Ovary (tissue), 9 donors: ENCODE data around the gene SKIC8. TPM values are rescaled to one million over a fixed set of nuclear protein-coding genes. Genes with fewer than 3 reads are reported as not detected.

Source experiments
- DNase-seq, 5 donors: peaks; one replicate each; pipeline ENCODE4 v3.0.0-alpha.2; 2019 to 2020
- H3K27ac ChIP-seq, 2 donors: fragments of 200-600 bp; one replicate each; pipeline versions ENCODE4 v1.5.1 to v1.8.0; 2019 to 2022
- H3K27me3 ChIP-seq: fragments of 200-600 bp; one replicate; pipeline ENCODE4 v1.8.0; 2022
- H3K36me3 ChIP-seq: fragments of 200-600 bp; sonication (generic); one replicate; pipeline ENCODE4 v1.5.1; 2019
- H3K4me1 ChIP-seq: one replicate; pipeline ENCODE4 v1.8.1; 2013; ENCODE audit warnings: mild to moderate bottlenecking, moderate library complexity; ENCODE audit not compliant: insufficient read depth
- H3K4me3 ChIP-seq: fragments of 200-600 bp; sonication (generic); one replicate; pipeline ENCODE4 v1.5.1; 2017
- H3K9me3 ChIP-seq, 2 donors: fragments of 200-600 bp in 1 of 2; sonication (generic) in 1 of 2; one replicate each; pipeline versions ENCODE4 v1.5.1 to v1.8.1; 2013 to 2019; ENCODE audit warnings: mild to moderate bottlenecking in 1 of 2, moderate library complexity in 1 of 2
- EP300 ChIP-seq: sonication (generic); formaldehyde crosslinking; IDR thresholded peaks from one replicate; pipeline ENCODE4 v1.6.1; 2017; ENCODE audit warnings: antibody characterized with exemption
- POLR2A ChIP-seq: fragments of 450-650 bp; IDR thresholded peaks from one replicate; pipeline ENCODE4 v1.6.1; 2017; ENCODE audit warnings: antibody characterized with exemption, mild to moderate bottlenecking, moderate library complexity
- WGBS, 3 donors: extraction: QIAGEN DNeasy Blood & Tissue Kit in 1 of 3; methylation state at CpG; one replicate each; pipeline versions ENCODE4 v1.1.5 to v1.1.7; 2013 to 2017; 5-methylcytosine and 5-hydroxymethylcytosine counted together
- intact Hi-C, 4 donors: fragments of 100-400 bp; cut with DNase I; formaldehyde crosslinking; loops; one replicate each; pipeline versions ENCODE4 v1.11.0 to v1.15.1; 2022 to 2023
- polyA plus RNA-seq, 2 donors: library from polyadenylated mRNA; stranded (reverse); fragments of 200-250 nt in 1 of 2; fragments of 350-450 nt in 1 of 2; fragmentation: Illumina TruSeq in 1 of 2; extraction: RNeasy Lipid Tissue Mini Kit (QIAGEN cat#74804) in 1 of 2; gene quantifications; one replicate each; pipeline ENCODE4 v1.2.3, GENCODE V29; 2013 to 2014
- total RNA-seq, 7 donors: library from RNA; depleted of rRNA in 2 of 7; stranded (reverse); fragments of >200 nt in 2 of 7; fragmentation: NEBNext Ultra II Directional in 3 of 7; extraction: Animal tissue kit (Norgen Biotek cat#: 25700) in 3 of 7; gene quantifications; one replicate each; pipeline versions ENCODE4 v1.1.0 to v1.2.4, GENCODE V29; 2016 to 2023
- TF ChIP-seq, protein P1 (sequence below), 3 donors: fragments of 450-650 bp in 2 of 3; fragments of 200-600 bp in 1 of 3; IDR thresholded peaks; one replicate each; pipeline versions ENCODE4 v1.5.1 to v1.8.0; 2016 to 2022; ENCODE audit warnings: antibody characterized with exemption in 3 of 3, mild to moderate bottlenecking in 1 of 3
- donor health status: DM: no; HTN: no; CAD: no; lungs with moderate emphysema.
- donor health status: DM: no; HTN: no; CAD: no.
- donor health status: Bipolar disorder and iron deficiency.
- donor health status: DM: yes; HTN: yes; CAD: no.
- donor health status: DM: no; HTN: no; CAD: no.
- donor health status: DM: yes; HTN: yes; CAD: no.

The SKIC8 gene
- total and polyA plus RNA-seq, 9 donors = 38.1 to 63.5 (median 50.8) TPM

- no peaks in the 10 kb centered on the region for H3K36me3 ChIP-seq
- TF ChIP-seq EP300 (no peak), POLR2A (no peak)
- TF ChIP-seq, protein P1, sequence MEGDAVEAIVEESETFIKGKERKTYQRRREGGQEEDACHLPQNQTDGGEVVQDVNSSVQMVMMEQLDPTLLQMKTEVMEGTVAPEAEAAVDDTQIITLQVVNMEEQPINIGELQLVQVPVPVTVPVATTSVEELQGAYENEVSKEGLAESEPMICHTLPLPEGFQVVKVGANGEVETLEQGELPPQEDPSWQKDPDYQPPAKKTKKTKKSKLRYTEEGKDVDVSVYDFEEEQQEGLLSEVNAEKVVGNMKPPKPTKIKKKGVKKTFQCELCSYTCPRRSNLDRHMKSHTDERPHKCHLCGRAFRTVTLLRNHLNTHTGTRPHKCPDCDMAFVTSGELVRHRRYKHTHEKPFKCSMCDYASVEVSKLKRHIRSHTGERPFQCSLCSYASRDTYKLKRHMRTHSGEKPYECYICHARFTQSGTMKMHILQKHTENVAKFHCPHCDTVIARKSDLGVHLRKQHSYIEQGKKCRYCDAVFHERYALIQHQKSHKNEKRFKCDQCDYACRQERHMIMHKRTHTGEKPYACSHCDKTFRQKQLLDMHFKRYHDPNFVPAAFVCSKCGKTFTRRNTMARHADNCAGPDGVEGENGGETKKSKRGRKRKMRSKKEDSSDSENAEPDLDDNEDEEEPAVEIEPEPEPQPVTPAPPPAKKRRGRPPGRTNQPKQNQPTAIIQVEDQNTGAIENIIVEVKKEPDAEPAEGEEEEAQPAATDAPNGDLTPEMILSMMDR (IDR thresholded peaks at IDR 0.05) = no peak
- no peak overlapping the region for H3K4me3 ChIP-seq
- no peaks in the 10 kb centered on the region for H3K27me3 ChIP-seq
- DNase-seq = no peak
- no peak overlapping the region for H3K27ac ChIP-seq
- 68 to 73% (median 70%) methylated on average over 12 of the region's 12 CpGs for WGBS, 3 donors
- intact Hi-C loops = no loop called here
- H3K9me3 ChIP-seq = no peaks in the 10 kb centered on the region
- H3K4me1 ChIP-seq = no peaks in the 10 kb centered on the region
Observed at GRCh38 chr15:78343276-78344060, 44.1 kb upstream of the SKIC8 start.

GRCh38 chr15:78342021-78342420 lies 42.6 kb upstream of the SKIC8 start:
- no peak for DNase-seq
- WGBS, 3 donors = 26 to 38% (median 30%) methylated on average over 5 of the region's 5 CpGs
- intact Hi-C loops = no loop called here
- H3K9me3 ChIP-seq = no peaks in the 10 kb centered on the region
- TF ChIP-seq POLR2A = no peak
- no peak for TF ChIP-seq EP300
- TF ChIP-seq, protein P1 (IDR thresholded peaks at IDR 0.05) = no peak
- H3K4me1 ChIP-seq = no peaks in the 10 kb centered on the region
- no peaks in the 10 kb centered on the region for H3K27me3 ChIP-seq
- no peak overlapping the region for H3K27ac ChIP-seq
- H3K36me3 ChIP-seq = no peaks in the 10 kb centered on the region
- no peak overlapping the region for H3K4me3 ChIP-seq

DNA sequence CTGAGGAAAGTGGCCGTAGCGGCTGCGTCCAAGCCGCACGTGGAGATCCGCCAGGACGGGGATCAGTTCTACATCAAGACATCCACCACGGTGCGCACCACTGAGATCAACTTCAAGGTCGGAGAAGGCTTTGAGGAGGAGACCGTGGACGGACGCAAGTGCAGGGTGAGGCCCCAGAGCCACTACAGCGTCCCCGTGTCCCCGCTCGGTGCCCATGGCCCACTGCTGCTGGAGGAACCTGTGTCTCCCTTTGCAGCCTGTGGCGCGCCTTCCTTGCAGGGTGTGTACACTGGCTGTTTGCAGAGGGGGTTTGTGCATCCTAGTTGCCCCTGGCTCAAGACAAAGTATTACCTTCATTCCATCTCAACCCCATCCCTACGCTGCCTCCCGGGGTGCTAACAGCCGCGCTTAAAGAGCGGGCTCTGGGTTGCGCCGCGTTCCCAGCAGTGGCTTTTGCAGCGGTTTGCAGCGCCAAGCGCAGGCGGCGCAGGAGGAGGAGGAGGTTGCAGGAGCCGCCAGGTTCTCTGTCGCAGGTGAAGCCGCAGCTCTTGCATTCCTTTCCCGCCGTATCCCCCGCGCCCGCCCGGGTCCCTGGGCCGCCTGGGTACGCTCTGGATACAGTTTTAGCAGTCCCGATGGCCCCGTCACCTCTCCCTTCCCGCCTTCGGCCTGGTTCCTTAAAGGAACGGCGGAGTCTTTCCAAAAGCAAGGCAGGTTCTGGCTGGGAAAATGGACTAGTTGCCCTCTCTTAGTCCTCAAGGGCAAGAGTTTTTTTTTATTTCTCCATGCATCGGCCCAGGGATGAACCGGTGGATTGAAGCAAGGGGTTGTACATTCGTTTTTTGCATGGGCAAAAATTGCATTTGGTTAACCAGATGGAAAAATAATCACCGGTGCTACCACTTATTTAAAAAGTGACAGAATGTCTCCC lies 41.9 kb upstream of the SKIC8 start:
- no peak overlapping the region for H3K4me3 ChIP-seq
- no peaks in the 10 kb centered on the region for H3K9me3 ChIP-seq
- 3 to 6% (median 3%) methylated on average over 46 to 53 of the region's 53 CpGs for WGBS, 3 donors
- no peaks in the 10 kb centered on the region for H3K36me3 ChIP-seq
- TF ChIP-seq, protein P1 (IDR thresholded peaks at IDR 0.05) = no peak
- no peak for TF ChIP-seq POLR2A
- no peak for TF ChIP-seq EP300
- H3K27ac ChIP-seq = no peak overlapping the region
- no peak for DNase-seq
- H3K27me3 ChIP-seq = no peaks in the 10 kb centered on the region
- intact Hi-C loops = no loop called here
- no peaks in the 10 kb centered on the region for H3K4me1 ChIP-seq

DNA sequence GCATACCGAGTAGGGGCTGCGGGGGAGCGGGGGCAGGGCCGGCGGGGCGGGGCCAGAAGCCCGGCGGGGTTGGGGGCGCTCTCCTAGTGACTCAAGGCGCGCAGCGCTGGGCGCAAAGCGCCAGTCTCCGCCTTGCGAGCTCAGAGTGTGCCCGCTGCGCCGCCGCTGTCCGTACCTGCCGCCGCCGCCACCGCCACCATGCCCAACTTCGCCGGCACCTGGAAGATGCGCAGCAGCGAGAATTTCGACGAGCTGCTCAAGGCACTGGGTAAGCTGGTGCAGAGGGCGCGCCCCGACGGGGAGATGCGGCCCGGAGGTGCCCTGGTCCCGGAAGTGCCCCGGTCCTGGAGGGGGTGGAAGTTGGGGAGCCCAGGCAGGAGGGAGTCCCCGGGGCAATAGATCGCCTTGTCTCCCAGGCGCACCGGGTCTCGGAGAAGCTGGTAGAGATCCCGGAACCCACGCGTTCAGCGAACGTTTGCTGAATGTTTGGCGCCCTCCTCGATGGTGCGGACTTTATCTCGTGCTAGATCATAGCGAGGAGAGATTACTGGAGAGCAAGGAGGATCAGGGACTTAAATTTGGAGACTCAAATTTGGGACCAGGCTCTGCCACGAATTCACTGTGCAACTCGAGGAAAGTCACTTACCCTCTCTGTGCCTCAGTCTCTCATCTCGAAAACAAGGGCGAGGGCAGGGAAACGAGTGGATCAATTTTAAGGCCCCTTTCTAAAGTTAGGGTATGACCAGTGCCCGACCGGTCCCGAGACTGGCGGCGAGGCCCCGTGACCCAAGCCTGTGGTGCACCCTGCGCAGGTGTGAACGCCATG lies 41.0 kb upstream of the SKIC8 start, which contains the start of gene CRABP1:
Gene CRABP1, plus strand, starts transcription at position 123 of the 826 bp plus-strand sequence. Its CDS starts 76 bp downstream, at position 199.
- H3K4me1 ChIP-seq = no peaks in the 10 kb centered on the region
- no peaks in the 10 kb centered on the region for H3K9me3 ChIP-seq
- no peak within 1 kb of the TSS for H3K27ac ChIP-seq
- intact Hi-C loops = no loop called here
- WGBS, 3 donors = 1 to 2% (median 2%) methylated on average over 53 to 67 of the region's 67 CpGs
- DNase-seq = no peak
- no peak within 1 kb of the TSS for H3K4me3 ChIP-seq
- TF ChIP-seq EP300 (no peak), POLR2A (no peak)
- TF ChIP-seq, protein P1 (IDR thresholded peaks at IDR 0.05) = no peak
- no peaks in the 10 kb centered on the region for H3K27me3 ChIP-seq
- no peaks in the 10 kb centered on the region for H3K36me3 ChIP-seq
